GM21515 (cell line): ENCODE measurements around the gene NPLOC4.
"Not testable (repeated sequence)": the region's sequence is repeated elsewhere in the genome, so short reads cannot be mapped to it uniquely, and the experiment has no call there.

Experiments used
- ATAC-seq: cut with Tn5 transposase; IDR thresholded peaks from one replicate; pipeline ENCODE4 v1.9.1; 2021; ENCODE audit not compliant: unreplicated experiment

NPLOC4 gene

GRCh38 chr17:81589612-81590011 lies 47.3 kb downstream of the NPLOC4 start:
- no peak for ATAC-seq

GRCh38 chr17:81586096-81586495 lies 50.8 kb downstream of the NPLOC4 start:
- no peak for ATAC-seq

GRCh38 chr17:81584771-81585170 lies 52.1 kb downstream of the NPLOC4 start:
- ATAC-seq, result not testable (repeated sequence)

- no peak for ATAC-seq
Measured at GRCh38 chr17:81583589-81584342, 53.1 kb downstream of the NPLOC4 start.

GRCh38 chr17:81582749-81583148 lies 54.2 kb downstream of the NPLOC4 start:
- no peak for ATAC-seq

- no peak for ATAC-seq
Measured at GRCh38 chr17:81582341-81582740, 54.6 kb downstream of the NPLOC4 start.

GRCh38 chr17:81581758-81582157 lies 55.2 kb downstream of the NPLOC4 start:
- no peak for ATAC-seq

GRCh38 chr17:81580481-81580880 lies 56.4 kb downstream of the NPLOC4 start:
- ATAC-seq, result no peak

- no peak for ATAC-seq
Measured at GRCh38 chr17:81579821-81580321, 57.0 kb downstream of the NPLOC4 start.

- no peak for ATAC-seq
Measured at GRCh38 chr17:81579298-81579697, 57.6 kb downstream of the NPLOC4 start.

GRCh38 chr17:81578561-81579225 lies 58.2 kb downstream of the NPLOC4 start:
- ATAC-seq, result no peak

GRCh38 chr17:81578038-81578441 lies 58.9 kb downstream of the NPLOC4 start:
- ATAC-seq, result no peak

GRCh38 chr17:81577278-81578000 lies 59.5 kb downstream of the NPLOC4 start:
- ATAC-seq, result no peak

- ATAC-seq, result no peak
Measured at GRCh38 chr17:81576621-81577277, 60.2 kb downstream of the NPLOC4 start.

GRCh38 chr17:81575836-81576235 lies 61.1 kb downstream of the NPLOC4 start:
- no peak for ATAC-seq

GRCh38 chr17:81574643-81574956 lies 62.3 kb downstream of the NPLOC4 start:
- ATAC-seq, result no peak

GRCh38 chr17:81573794-81574642 lies 62.9 kb downstream of the NPLOC4 start:
- ATAC-seq, result no peak

GRCh38 chr17:81572563-81573168 lies 64.2 kb downstream of the NPLOC4 start:
- no peak for ATAC-seq

- no peak for ATAC-seq
Measured at GRCh38 chr17:81570964-81571363, 65.9 kb downstream of the NPLOC4 start.

GRCh38 chr17:81569986-81570514 lies 66.9 kb downstream of the NPLOC4 start:
- ATAC-seq, result no peak
